DLD1 (cell line): ENCODE measurements around the gene FAM200C.

Source experiments
- in situ Hi-C: cut with HindIII; loops from 2 replicates; pipeline ENCODE4 v1.10.0; 2017; ENCODE audit warnings: low sequenced_read_pairs

Gene FAM200C

GRCh38 chr5:160419458-160420330 lies 19.8 kb upstream of the FAM200C start:
- in situ Hi-C loops: no loop called here

- in situ Hi-C loops: no loop called here
Observed at GRCh38 chr5:160418561-160419457, 19.0 kb upstream of the FAM200C start, which contains the start of gene SLU7. Gene SLU7 (minus strand): TSS chr5:160419081. CDS start chr5:160415294, 3,787 bp downstream.

GRCh38 chr5:160398806-160399205 lies 1.0 kb downstream of the FAM200C start:
- in situ Hi-C loops: no loop called here

- in situ Hi-C loops: no loop called here
Observed at GRCh38 chr5:160397492-160397891, 2.4 kb downstream of the FAM200C start.

GRCh38 chr5:160395111-160395510 lies 4.7 kb downstream of the FAM200C start:
- in situ Hi-C loops: no loop called here

GRCh38 chr5:160390787-160391696 lies 8.8 kb downstream of the FAM200C start:
- in situ Hi-C loops: no loop called here

- in situ Hi-C loops: no loop called here
Observed at GRCh38 chr5:160387445-160387844, 12.4 kb downstream of the FAM200C start.

GRCh38 chr5:160385496-160385895 lies 14.4 kb downstream of the FAM200C start:
- in situ Hi-C loops: no loop called here

GRCh38 chr5:160384681-160385080 lies 15.2 kb downstream of the FAM200C start:
- in situ Hi-C loops: no loop called here

GRCh38 chr5:160382346-160382745 lies 17.5 kb downstream of the FAM200C start:
- in situ Hi-C loops: no loop called here

GRCh38 chr5:160380041-160380440 lies 19.8 kb downstream of the FAM200C start:
- in situ Hi-C loops: no loop called here

GRCh38 chr5:160379511-160379910 lies 20.3 kb downstream of the FAM200C start:
- in situ Hi-C loops: no loop called here

GRCh38 chr5:160378330-160378729 lies 21.5 kb downstream of the FAM200C start:
- in situ Hi-C loops: no loop called here

- in situ Hi-C loops: no loop called here
Observed at GRCh38 chr5:160377651-160378050, 22.2 kb downstream of the FAM200C start.

- in situ Hi-C loops: no loop called here
Observed at GRCh38 chr5:160376416-160376815, 23.4 kb downstream of the FAM200C start.

- in situ Hi-C loops: no loop called here
Observed at GRCh38 chr5:160375701-160376100, 24.2 kb downstream of the FAM200C start.

- in situ Hi-C loops: no loop called here
Observed at GRCh38 chr5:160375166-160375565, 24.7 kb downstream of the FAM200C start.

- in situ Hi-C loops: no loop called here
Observed at GRCh38 chr5:160371294-160371693, 28.6 kb downstream of the FAM200C start.

GRCh38 chr5:160370713-160371034 lies 29.2 kb downstream of the FAM200C start:
- in situ Hi-C loops: no loop called here

GRCh38 chr5:160369990-160370712 lies 29.7 kb downstream of the FAM200C start, which contains the start of gene C1QTNF2:
Gene C1QTNF2 (minus strand): TSS chr5:160370626. CDS start chr5:160355011, 15,615 bp downstream.
- in situ Hi-C loops: no loop called here
